SK-N-SH (cell line): ENCODE measurements around the gene EDEM2.
"Not testable (repeated sequence)": the region's sequence is repeated elsewhere in the genome, so short reads cannot be mapped to it uniquely, and the experiment has no call there.

Source experiments
- EP300 ChIP-seq, 2 experiments: IDR thresholded peaks; 2 replicates each; pipeline versions ENCODE4 v1.4.0 to v1.6.1; 2012; ENCODE audit warnings: borderline replicate concordance in 1 of 2, low read depth in 1 of 2, low read length in 1 of 2
- NRF1 ChIP-seq: IDR thresholded peaks from 2 replicates; pipeline ENCODE4 v1.6.1; 2012; ENCODE audit warnings: low read depth, mild to moderate bottlenecking, low read length
- POLR2AphosphoS5 ChIP-seq: IDR thresholded peaks from 2 replicates; pipeline ENCODE4 v1.6.1; 2012; ENCODE audit warnings: low read depth, low read length
- SMC3 ChIP-seq: IDR thresholded peaks from 2 replicates; pipeline ENCODE4 v1.6.1; 2012; ENCODE audit warnings: low read depth, low read length, improper control_type of control experiment
- TAF1 ChIP-seq: IDR thresholded peaks from 2 replicates; pipeline ENCODE4 v1.6.1; 2012; ENCODE audit warnings: low read depth, mild to moderate bottlenecking, low read length, moderate library complexity, borderline replicate concordance
- TEAD4 ChIP-seq: IDR thresholded peaks from 2 replicates; pipeline ENCODE4 v1.4.0; 2012; ENCODE audit warnings: mild to moderate bottlenecking, borderline replicate concordance; ENCODE audit not compliant: insufficient read depth
- TF ChIP-seq, protein P1 (sequence below): fragments of 200-600 bp; sonication (generic); IDR thresholded peaks from 2 replicates; pipeline ENCODE4 v1.6.1; 2017; ENCODE audit warnings: antibody characterized with exemption, mild to moderate bottlenecking, moderate library complexity
- TF ChIP-seq, protein P2 (sequence below): IDR thresholded peaks from 2 replicates; pipeline ENCODE4 v1.4.0; 2012; ENCODE audit warnings: low read depth, borderline replicate concordance
- TF ChIP-seq, protein P3 (sequence below): IDR thresholded peaks from 2 replicates; pipeline ENCODE4 v1.6.1; 2012; ENCODE audit warnings: mild to moderate bottlenecking, low read depth, low read length, moderate library complexity
- TF ChIP-seq, protein P4 (sequence below): fragments of 150-350 bp; IDR thresholded peaks from 2 replicates; pipeline ENCODE4 v1.6.1; 2017; ENCODE audit warnings: antibody characterized with exemption, low read length, low read depth, borderline replicate concordance

DNA sequence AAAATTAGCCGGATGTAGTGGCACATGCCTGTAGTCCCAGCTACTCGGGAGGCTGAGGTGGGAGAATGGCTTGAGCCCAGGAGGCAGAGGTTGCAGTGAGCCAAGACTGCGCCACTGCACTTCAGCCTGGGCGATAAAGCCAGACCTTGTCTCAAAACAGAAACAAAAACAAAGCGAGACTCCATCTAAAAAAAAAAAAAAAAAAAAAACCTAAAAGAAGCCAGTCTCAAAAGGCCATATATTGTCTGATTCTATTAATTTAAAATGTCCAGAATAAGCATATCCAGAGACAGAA, 66.8 kb downstream of the EDEM2 start:
- TF ChIP-seq, protein P1, sequence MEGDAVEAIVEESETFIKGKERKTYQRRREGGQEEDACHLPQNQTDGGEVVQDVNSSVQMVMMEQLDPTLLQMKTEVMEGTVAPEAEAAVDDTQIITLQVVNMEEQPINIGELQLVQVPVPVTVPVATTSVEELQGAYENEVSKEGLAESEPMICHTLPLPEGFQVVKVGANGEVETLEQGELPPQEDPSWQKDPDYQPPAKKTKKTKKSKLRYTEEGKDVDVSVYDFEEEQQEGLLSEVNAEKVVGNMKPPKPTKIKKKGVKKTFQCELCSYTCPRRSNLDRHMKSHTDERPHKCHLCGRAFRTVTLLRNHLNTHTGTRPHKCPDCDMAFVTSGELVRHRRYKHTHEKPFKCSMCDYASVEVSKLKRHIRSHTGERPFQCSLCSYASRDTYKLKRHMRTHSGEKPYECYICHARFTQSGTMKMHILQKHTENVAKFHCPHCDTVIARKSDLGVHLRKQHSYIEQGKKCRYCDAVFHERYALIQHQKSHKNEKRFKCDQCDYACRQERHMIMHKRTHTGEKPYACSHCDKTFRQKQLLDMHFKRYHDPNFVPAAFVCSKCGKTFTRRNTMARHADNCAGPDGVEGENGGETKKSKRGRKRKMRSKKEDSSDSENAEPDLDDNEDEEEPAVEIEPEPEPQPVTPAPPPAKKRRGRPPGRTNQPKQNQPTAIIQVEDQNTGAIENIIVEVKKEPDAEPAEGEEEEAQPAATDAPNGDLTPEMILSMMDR, result not testable (repeated sequence)
- TF ChIP-seq, protein P2, sequence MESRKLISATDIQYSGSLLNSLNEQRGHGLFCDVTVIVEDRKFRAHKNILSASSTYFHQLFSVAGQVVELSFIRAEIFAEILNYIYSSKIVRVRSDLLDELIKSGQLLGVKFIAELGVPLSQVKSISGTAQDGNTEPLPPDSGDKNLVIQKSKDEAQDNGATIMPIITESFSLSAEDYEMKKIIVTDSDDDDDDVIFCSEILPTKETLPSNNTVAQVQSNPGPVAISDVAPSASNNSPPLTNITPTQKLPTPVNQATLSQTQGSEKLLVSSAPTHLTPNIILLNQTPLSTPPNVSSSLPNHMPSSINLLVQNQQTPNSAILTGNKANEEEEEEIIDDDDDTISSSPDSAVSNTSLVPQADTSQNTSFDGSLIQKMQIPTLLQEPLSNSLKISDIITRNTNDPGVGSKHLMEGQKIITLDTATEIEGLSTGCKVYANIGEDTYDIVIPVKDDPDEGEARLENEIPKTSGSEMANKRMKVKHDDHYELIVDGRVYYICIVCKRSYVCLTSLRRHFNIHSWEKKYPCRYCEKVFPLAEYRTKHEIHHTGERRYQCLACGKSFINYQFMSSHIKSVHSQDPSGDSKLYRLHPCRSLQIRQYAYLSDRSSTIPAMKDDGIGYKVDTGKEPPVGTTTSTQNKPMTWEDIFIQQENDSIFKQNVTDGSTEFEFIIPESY, result not testable (repeated sequence)
- TF ChIP-seq, protein P3, sequence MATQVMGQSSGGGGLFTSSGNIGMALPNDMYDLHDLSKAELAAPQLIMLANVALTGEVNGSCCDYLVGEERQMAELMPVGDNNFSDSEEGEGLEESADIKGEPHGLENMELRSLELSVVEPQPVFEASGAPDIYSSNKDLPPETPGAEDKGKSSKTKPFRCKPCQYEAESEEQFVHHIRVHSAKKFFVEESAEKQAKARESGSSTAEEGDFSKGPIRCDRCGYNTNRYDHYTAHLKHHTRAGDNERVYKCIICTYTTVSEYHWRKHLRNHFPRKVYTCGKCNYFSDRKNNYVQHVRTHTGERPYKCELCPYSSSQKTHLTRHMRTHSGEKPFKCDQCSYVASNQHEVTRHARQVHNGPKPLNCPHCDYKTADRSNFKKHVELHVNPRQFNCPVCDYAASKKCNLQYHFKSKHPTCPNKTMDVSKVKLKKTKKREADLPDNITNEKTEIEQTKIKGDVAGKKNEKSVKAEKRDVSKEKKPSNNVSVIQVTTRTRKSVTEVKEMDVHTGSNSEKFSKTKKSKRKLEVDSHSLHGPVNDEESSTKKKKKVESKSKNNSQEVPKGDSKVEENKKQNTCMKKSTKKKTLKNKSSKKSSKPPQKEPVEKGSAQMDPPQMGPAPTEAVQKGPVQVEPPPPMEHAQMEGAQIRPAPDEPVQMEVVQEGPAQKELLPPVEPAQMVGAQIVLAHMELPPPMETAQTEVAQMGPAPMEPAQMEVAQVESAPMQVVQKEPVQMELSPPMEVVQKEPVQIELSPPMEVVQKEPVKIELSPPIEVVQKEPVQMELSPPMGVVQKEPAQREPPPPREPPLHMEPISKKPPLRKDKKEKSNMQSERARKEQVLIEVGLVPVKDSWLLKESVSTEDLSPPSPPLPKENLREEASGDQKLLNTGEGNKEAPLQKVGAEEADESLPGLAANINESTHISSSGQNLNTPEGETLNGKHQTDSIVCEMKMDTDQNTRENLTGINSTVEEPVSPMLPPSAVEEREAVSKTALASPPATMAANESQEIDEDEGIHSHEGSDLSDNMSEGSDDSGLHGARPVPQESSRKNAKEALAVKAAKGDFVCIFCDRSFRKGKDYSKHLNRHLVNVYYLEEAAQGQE, result not testable (repeated sequence)
- not testable (repeated sequence) for TF ChIP-seq SMC3; TEAD4; EP300 (IDR thresholded peaks at IDR 0.05; ENCODE audit: borderline replicate concordance in 1 of 2, low read depth in 1 of 2, low read length in 1 of 2); NRF1; TAF1; POLR2AphosphoS5
- TF ChIP-seq, protein P4, sequence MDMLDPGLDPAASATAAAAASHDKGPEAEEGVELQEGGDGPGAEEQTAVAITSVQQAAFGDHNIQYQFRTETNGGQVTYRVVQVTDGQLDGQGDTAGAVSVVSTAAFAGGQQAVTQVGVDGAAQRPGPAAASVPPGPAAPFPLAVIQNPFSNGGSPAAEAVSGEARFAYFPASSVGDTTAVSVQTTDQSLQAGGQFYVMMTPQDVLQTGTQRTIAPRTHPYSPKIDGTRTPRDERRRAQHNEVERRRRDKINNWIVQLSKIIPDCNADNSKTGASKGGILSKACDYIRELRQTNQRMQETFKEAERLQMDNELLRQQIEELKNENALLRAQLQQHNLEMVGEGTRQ, result not testable (repeated sequence)
